Tibial nerve (tissue), 4 donors: Measurements from ENCODE around the gene FAM222A.

Experiments
- EP300 ChIP-seq, 2 donors: sonication (generic); formaldehyde crosslinking; IDR thresholded peaks; one replicate each; pipeline ENCODE4 v1.6.1; 2017; ENCODE audit warnings: antibody characterized with exemption in 2 of 2, mild to moderate bottlenecking in 1 of 2
- TF ChIP-seq, protein P1 (sequence below), 5 experiments: fragments of 200-600 bp in 3 of 5; fragments of 450-650 bp in 2 of 5; sonication (generic) in 3 of 5; IDR thresholded peaks; one replicate each; pipeline ENCODE4 v1.5.1; 2016 to 2019; ENCODE audit warnings: antibody characterized with exemption in 5 of 5, mild to moderate bottlenecking in 3 of 5, moderate library complexity in 2 of 5

- TF ChIP-seq, protein P1, sequence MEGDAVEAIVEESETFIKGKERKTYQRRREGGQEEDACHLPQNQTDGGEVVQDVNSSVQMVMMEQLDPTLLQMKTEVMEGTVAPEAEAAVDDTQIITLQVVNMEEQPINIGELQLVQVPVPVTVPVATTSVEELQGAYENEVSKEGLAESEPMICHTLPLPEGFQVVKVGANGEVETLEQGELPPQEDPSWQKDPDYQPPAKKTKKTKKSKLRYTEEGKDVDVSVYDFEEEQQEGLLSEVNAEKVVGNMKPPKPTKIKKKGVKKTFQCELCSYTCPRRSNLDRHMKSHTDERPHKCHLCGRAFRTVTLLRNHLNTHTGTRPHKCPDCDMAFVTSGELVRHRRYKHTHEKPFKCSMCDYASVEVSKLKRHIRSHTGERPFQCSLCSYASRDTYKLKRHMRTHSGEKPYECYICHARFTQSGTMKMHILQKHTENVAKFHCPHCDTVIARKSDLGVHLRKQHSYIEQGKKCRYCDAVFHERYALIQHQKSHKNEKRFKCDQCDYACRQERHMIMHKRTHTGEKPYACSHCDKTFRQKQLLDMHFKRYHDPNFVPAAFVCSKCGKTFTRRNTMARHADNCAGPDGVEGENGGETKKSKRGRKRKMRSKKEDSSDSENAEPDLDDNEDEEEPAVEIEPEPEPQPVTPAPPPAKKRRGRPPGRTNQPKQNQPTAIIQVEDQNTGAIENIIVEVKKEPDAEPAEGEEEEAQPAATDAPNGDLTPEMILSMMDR (IDR thresholded peaks at IDR 0.05) = no peak
- TF ChIP-seq EP300 (IDR thresholded peaks at IDR 0.05) = no peak
These were observed 27.8 kb downstream of the FAM222A start for GRCh38 chr12:109741286-109741969.
